ENCODE data around the gene AK8.

AK8 gene

GRCh38 chr9:132745756-132746709, 132.1 kb downstream of the AK8 start:
- no peak overlapping the region for H3K4me3 ChIP-seq (ENCODE audit: low read depth, low read length)

GRCh38 chr9:132744881-132745755, 133.0 kb downstream of the AK8 start:
- H3K4me3 ChIP-seq (ENCODE audit: low read depth, low read length): no peak overlapping the region

GRCh38 chr9:132743931-132744479, 134.1 kb downstream of the AK8 start:
- H3K4me3 ChIP-seq (ENCODE audit: low read depth, low read length): no peak overlapping the region

- no peak overlapping the region for H3K4me3 ChIP-seq (ENCODE audit: low read depth, low read length)
These were observed 135.2 kb downstream of the AK8 start for GRCh38 chr9:132742821-132743311.

- H3K4me3 ChIP-seq (ENCODE audit: low read depth, low read length): no peak overlapping the region
These were observed 137.4 kb downstream of the AK8 start for GRCh38 chr9:132740526-132741309.

GRCh38 chr9:132739710-132740310, 138.3 kb downstream of the AK8 start:
- H3K4me3 ChIP-seq (ENCODE audit: low read depth, low read length): no peak overlapping the region

- no peak overlapping the region for H3K4me3 ChIP-seq (ENCODE audit: low read depth, low read length)
These were observed 144.7 kb downstream of the AK8 start for GRCh38 chr9:132733260-132733815.

GRCh38 chr9:132732326-132733259, 145.5 kb downstream of the AK8 start:
- H3K4me3 ChIP-seq (ENCODE audit: low read depth, low read length): no peak overlapping the region

GRCh38 chr9:132731230-132731629, 146.9 kb downstream of the AK8 start:
- H3K4me3 ChIP-seq (ENCODE audit: low read depth, low read length): no peak overlapping the region

GRCh38 chr9:132730054-132731033, 147.7 kb downstream of the AK8 start:
- H3K4me3 ChIP-seq (ENCODE audit: low read depth, low read length): no peak overlapping the region

- no peak overlapping the region for H3K4me3 ChIP-seq (ENCODE audit: low read depth, low read length)
These were observed 148.7 kb downstream of the AK8 start for GRCh38 chr9:132729235-132729890.

GRCh38 chr9:132728497-132728896, 149.6 kb downstream of the AK8 start:
- H3K4me3 ChIP-seq (ENCODE audit: low read depth, low read length): no peak overlapping the region

GRCh38 chr9:132728071-132728470, 150.0 kb downstream of the AK8 start:
- H3K4me3 ChIP-seq (ENCODE audit: low read depth, low read length): no peak overlapping the region

- no peak overlapping the region for H3K4me3 ChIP-seq (ENCODE audit: low read depth, low read length)
These were observed 151.4 kb downstream of the AK8 start for GRCh38 chr9:132726576-132727130.

- no peak overlapping the region for H3K4me3 ChIP-seq (ENCODE audit: low read depth, low read length)
These were observed 152.8 kb downstream of the AK8 start for GRCh38 chr9:132725306-132725705.

GRCh38 chr9:132723809-132724208, 154.3 kb downstream of the AK8 start:
- H3K4me3 ChIP-seq (ENCODE audit: low read depth, low read length): no peak overlapping the region

All from iPS-11a (cell line).